ENCODE data around the gene SLC2A2. TPM values are rescaled to one million over a fixed set of nuclear protein-coding genes. Genes with fewer than 3 reads are reported as not detected.

SLC2A2 gene
- total and polyA plus RNA-seq, 4 donors, result 160 to 506 (median 321) TPM

DNA sequence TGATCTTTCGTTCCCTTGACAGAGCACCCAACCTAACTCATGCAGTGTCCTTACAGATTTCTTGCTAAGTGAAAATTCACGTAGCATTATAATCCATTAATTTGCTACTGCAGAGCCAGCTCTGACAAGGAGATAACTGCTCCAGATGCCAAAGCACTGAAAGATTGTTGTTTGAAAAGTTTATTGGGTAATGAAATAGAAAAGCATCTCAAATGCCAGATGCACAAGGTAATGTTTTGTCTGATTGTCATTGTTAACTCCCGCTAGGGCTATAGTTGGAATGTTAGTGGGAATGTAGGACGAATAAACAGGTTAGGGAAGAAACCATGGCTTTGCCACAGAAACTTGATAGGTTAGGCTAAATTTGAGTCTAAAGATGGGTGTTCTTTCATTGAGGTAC lies 20.2 kb upstream of the SLC2A2 start (continued):
- no peak for TF ChIP-seq FOXA2 (IDR thresholded peaks at IDR 0.05)
- no peak for TF ChIP-seq YY1 (IDR thresholded peaks at IDR 0.05)

DNA sequence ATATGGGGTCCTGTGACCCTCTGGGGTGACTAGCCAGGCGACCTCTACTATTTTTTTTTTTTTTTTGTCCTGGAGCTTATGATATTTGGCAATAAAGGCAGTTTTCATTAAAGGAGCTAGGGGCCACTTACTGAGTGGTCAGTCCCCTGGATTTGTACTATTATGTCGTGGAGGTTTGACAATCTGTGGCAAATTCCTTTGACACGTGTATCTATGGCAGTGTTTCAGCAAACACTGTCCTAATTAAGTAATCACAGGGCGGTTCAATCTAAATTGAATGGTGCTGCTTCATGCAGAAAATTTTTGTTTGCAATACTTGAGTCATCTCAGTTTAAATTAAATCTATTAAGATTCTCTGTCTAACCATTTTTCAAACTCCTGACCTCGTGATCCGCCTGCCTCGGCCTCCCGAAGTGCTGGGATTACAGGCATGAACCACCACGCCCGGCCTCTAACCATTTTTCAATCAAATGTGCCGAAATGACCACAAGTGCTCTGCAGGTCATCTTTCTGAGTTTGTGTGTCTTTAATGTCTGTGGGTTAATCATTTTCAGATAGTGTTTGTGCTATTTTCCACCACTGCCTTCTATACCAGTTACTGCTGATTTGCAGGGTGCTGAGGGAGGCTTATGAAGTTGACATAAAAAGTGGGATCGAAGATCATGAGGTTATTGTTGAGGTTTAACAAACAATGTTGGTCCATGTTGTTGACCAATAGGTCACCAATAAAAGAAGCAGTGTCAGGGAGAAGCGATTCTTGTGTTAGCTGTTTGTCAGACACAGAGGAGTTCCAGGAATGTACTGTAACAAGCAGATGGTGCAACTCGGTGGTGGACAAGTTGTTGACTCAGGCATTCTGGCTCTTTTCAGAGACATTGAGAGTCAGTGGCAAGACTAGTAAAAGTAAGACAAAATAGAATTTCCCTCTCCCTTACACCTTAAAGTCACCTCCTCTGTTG lies 18.6 kb upstream of the SLC2A2 start:
- Histone ChIP-seq H3K36me3 (ENCODE audit: control insufficient read depth in 4 of 4, insufficient read depth in 3 of 4, low read depth in 1 of 4, low read length in 3 of 4) (no peaks in the 10 kb centered on the region), H3K27ac (ENCODE audit: low read depth in 1 of 2, low read length in 2 of 2) (peak overlapping the region; percentile 62), H3K4me1 (ENCODE audit: control insufficient read depth in 4 of 4, insufficient read depth in 4 of 4, low read length in 3 of 4) (peaks cover 7 to 40% (median 25%) of the 10 kb centered on the region in 4 donors), H3K27me3 (ENCODE audit: control insufficient read depth in 4 of 4, insufficient read depth in 4 of 4, low read length in 3 of 4) (no peaks in the 10 kb centered on the region), H3K4me3 (ENCODE audit: low read depth in 1 of 3, low read length in 3 of 3) (peak overlapping the region in 1 of 3 donors; percentile 18), H3K9me3 (ENCODE audit: control insufficient read depth in 4 of 4, low read length in 3 of 4) (no peaks in the 10 kb centered on the region), H3K9ac (ENCODE audit: low read depth in 1 of 2, low read length in 2 of 2) (peak overlapping the region in 1 of 2 donors; percentile 24)
- TF ChIP-seq FOXA2 (IDR thresholded peaks at IDR 0.05), result peak; percentile 98
- peak; percentile 72 for TF ChIP-seq ATF3 (IDR thresholded peaks at IDR 0.05)
- peak; percentile 99 for TF ChIP-seq SP1 (IDR thresholded peaks at IDR 0.05)
- TF ChIP-seq HNF4G (IDR thresholded peaks at IDR 0.05), result peak; percentile 77
- TF ChIP-seq TAF1 (conservative IDR thresholded peaks at IDR 0.05), result peak; percentile 79
- TF ChIP-seq NR2F2 (IDR thresholded peaks at IDR 0.05), result peak; percentile 86
- peak; percentile 80 for TF ChIP-seq ZBTB33 (IDR thresholded peaks at IDR 0.05)
- peak; percentile 77 to 86 for TF ChIP-seq JUND (IDR thresholded peaks at IDR 0.05)
- peak; percentile 56 to 74 for TF ChIP-seq RAD21 (IDR thresholded peaks at IDR 0.05)
- TF ChIP-seq, protein P1, sequence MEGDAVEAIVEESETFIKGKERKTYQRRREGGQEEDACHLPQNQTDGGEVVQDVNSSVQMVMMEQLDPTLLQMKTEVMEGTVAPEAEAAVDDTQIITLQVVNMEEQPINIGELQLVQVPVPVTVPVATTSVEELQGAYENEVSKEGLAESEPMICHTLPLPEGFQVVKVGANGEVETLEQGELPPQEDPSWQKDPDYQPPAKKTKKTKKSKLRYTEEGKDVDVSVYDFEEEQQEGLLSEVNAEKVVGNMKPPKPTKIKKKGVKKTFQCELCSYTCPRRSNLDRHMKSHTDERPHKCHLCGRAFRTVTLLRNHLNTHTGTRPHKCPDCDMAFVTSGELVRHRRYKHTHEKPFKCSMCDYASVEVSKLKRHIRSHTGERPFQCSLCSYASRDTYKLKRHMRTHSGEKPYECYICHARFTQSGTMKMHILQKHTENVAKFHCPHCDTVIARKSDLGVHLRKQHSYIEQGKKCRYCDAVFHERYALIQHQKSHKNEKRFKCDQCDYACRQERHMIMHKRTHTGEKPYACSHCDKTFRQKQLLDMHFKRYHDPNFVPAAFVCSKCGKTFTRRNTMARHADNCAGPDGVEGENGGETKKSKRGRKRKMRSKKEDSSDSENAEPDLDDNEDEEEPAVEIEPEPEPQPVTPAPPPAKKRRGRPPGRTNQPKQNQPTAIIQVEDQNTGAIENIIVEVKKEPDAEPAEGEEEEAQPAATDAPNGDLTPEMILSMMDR (IDR thresholded peaks at IDR 0.05; ENCODE audit: low read depth, low read length, missing input control), result no peak
- TF ChIP-seq, protein P2, sequence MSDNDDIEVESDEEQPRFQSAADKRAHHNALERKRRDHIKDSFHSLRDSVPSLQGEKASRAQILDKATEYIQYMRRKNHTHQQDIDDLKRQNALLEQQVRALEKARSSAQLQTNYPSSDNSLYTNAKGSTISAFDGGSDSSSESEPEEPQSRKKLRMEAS (IDR thresholded peaks at IDR 0.05), result peak; percentile 88
- peak; percentile 38 to 61 for TF ChIP-seq EGR1 (IDR thresholded peaks at IDR 0.05; ENCODE audit: low read depth in 2 of 2)
- TF ChIP-seq HNF4A (conservative IDR thresholded peaks at IDR 0.05), result peak; percentile 88 to 91
- TF ChIP-seq RXRA (IDR thresholded peaks at IDR 0.05), result peak; percentile 93 to 96
- no peak for TF ChIP-seq GABPA (IDR thresholded peaks at IDR 0.05 in 1 of 2, conservative IDR thresholded peaks at IDR 0.05 in 1 of 2)
- peak; percentile 96 for TF ChIP-seq FOXA1 (IDR thresholded peaks at IDR 0.05)
- TF ChIP-seq REST (IDR thresholded peaks at IDR 0.05), result peak; percentile 78
- peak; percentile 80 for TF ChIP-seq YY1 (IDR thresholded peaks at IDR 0.05)
- DNase-seq (ENCODE audit: low spot score), result no peak
- WGBS, result 31% methylated on average over 14 of the region's 14 CpGs

All from liver (tissue), 9 donors.